Upper lobe of left lung (tissue), 4 donors: ENCODE results near the gene SLCO3A1.

Experiments
- CTCF ChIP-seq, 6 experiments: fragments of 450-650 bp in 4 of 6; fragments of 200-600 bp in 2 of 6; sonication (generic) in 2 of 6; IDR thresholded peaks; one replicate each; pipeline ENCODE4 v1.5.1; 2016 to 2019; ENCODE audit warnings: antibody characterized with exemption in 6 of 6
- POLR2A ChIP-seq, 4 donors: fragments of 450-650 bp; IDR thresholded peaks; one replicate each; pipeline ENCODE4 v1.5.1; 2016 to 2017; ENCODE audit warnings: antibody characterized with exemption in 4 of 4, mild to moderate bottlenecking in 2 of 4
- POLR2AphosphoS5 ChIP-seq, 2 donors: sonication (generic); formaldehyde crosslinking; IDR thresholded peaks; one replicate each; pipeline ENCODE4 v1.5.1; 2017; ENCODE audit warnings: antibody characterized with exemption in 2 of 2

- no peak for TF ChIP-seq CTCF (IDR thresholded peaks at IDR 0.05)
- no peak for TF ChIP-seq POLR2A (IDR thresholded peaks at IDR 0.05)
- TF ChIP-seq POLR2AphosphoS5 (IDR thresholded peaks at IDR 0.05) = no peak
Observed at GRCh38 chr15:92018535-92019239, 165.2 kb downstream of the SLCO3A1 start.
